OCI-LY3 (cell line): ENCODE data around the gene ARAP1.
"Not testable (repeated sequence)": the region's sequence is repeated elsewhere in the genome, so short reads cannot be mapped to it uniquely, and the experiment has no call there.

Experiments
- H2AFZ ChIP-seq: fragments of 200-600, 300-600 bp; shearing (Covaris generic); 2 replicates; pipeline ENCODE4 v1.6.0; 2014; ENCODE audit warnings: antibody characterized with exemption, low read depth, low read length
- H3K27ac ChIP-seq: fragments of 200-600, 300-600 bp; sonication (generic); 2 replicates; pipeline ENCODE4 v1.5.1; 2014; ENCODE audit warnings: mild to moderate bottlenecking, low read length, moderate library complexity, mixed read lengths
- H3K27me3 ChIP-seq: fragments of 200-600, 300-600 bp; sonication (generic); 2 replicates; pipeline ENCODE4 v1.6.1; 2014; ENCODE audit warnings: low read depth, low read length, mixed read lengths
- H3K36me3 ChIP-seq: fragments of 200-600, 300-600 bp; sonication (generic); replicated peaks from 2 replicates; pipeline ENCODE3; 2014; ENCODE audit warnings: low read depth, low read length, mixed read lengths
- H3K4me1 ChIP-seq: fragments of 300-600, 200-600 bp; sonication (generic); 2 replicates; pipeline ENCODE4 v1.6.1; 2014; ENCODE audit warnings: low read length, mixed read lengths
- H3K4me2 ChIP-seq: fragments of 200-600, 300-600 bp; sonication (generic); 2 replicates; pipeline ENCODE4 v1.6.1; 2014; ENCODE audit warnings: low read length, mixed read lengths
- H3K4me3 ChIP-seq: fragments of 300-600, 200-600 bp; sonication (generic); 2 replicates; pipeline ENCODE4 v1.5.1; 2014; ENCODE audit warnings: antibody characterized with exemption, mild to moderate bottlenecking, low read length, moderate library complexity
- H3K79me2 ChIP-seq: fragments of 300-600, 200-600 bp; shearing (Covaris generic); 2 replicates; pipeline ENCODE4 v1.6.1; 2014; ENCODE audit warnings: mild to moderate bottlenecking, low read length, mixed read lengths
- H3K9ac ChIP-seq: fragments of 300-600, 200-600 bp; shearing (Covaris generic); 2 replicates; pipeline ENCODE4 v1.6.0; 2014; ENCODE audit warnings: mild to moderate bottlenecking, low read length, moderate library complexity
- H3K9me3 ChIP-seq: fragments of 200-600, 300-600 bp; shearing (Covaris generic); 2 replicates; pipeline ENCODE4 v1.6.1; 2014; ENCODE audit warnings: low read length, mixed read lengths; ENCODE audit not compliant: insufficient read depth
- H4K20me1 ChIP-seq: fragments of 200-600, 300-600 bp; sonication (generic); 2 replicates; pipeline ENCODE4 v1.6.1; 2016; ENCODE audit warnings: low read length, mixed read lengths; ENCODE audit not compliant: insufficient read depth
- EZH2phosphoT487 ChIP-seq: fragments of 200-600 bp; shearing (Covaris generic); IDR thresholded peaks from 2 replicates; pipeline ENCODE4 v1.6.1; 2018; ENCODE audit warnings: antibody characterized with exemption, mixed run types, low read depth
- TF ChIP-seq, protein P1 (sequence below): fragments of 200-600, 300-600 bp; sonication (generic); IDR thresholded peaks from 2 replicates; pipeline ENCODE4 v1.5.1; 2014; ENCODE audit warnings: antibody characterized with exemption, low read length, low read depth

ARAP1 gene

DNA sequence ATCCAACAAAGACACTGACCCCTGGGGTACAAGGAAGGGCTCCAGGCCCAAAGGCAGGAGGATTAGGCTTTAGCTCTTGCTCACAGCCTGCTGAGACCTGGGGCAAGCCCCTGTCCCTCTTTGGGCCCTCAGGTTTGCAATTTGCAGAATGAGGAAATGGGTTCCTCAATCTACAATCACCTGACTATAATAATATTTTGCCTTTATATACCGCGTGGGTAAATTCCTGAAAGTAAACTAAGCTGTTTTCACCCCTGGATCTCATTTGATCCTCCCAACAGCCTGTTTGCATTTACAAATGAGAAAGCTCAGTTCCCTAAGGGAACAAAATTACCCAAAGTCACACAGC, 40.8 kb upstream of the ARAP1 start:
- no peaks in the 10 kb centered on the region for H4K20me1 ChIP-seq
- H3K9me3 ChIP-seq, result no peaks in the 10 kb centered on the region
- no peaks in the 10 kb centered on the region for H3K27me3 ChIP-seq
- peaks cover 20% of the 10 kb centered on the region for H3K4me1 ChIP-seq
- peak overlapping the region; percentile 55 for H3K27ac ChIP-seq
- H3K4me3 ChIP-seq, result peak overlapping the region; percentile 85
- H3K36me3 ChIP-seq, result no peaks in the 10 kb centered on the region
- H2AFZ ChIP-seq, result peak overlapping the region; percentile 93
- TF ChIP-seq, protein P1, sequence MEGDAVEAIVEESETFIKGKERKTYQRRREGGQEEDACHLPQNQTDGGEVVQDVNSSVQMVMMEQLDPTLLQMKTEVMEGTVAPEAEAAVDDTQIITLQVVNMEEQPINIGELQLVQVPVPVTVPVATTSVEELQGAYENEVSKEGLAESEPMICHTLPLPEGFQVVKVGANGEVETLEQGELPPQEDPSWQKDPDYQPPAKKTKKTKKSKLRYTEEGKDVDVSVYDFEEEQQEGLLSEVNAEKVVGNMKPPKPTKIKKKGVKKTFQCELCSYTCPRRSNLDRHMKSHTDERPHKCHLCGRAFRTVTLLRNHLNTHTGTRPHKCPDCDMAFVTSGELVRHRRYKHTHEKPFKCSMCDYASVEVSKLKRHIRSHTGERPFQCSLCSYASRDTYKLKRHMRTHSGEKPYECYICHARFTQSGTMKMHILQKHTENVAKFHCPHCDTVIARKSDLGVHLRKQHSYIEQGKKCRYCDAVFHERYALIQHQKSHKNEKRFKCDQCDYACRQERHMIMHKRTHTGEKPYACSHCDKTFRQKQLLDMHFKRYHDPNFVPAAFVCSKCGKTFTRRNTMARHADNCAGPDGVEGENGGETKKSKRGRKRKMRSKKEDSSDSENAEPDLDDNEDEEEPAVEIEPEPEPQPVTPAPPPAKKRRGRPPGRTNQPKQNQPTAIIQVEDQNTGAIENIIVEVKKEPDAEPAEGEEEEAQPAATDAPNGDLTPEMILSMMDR, result no peak
- TF ChIP-seq EZH2phosphoT487, result no peak
- H3K4me2 ChIP-seq, result peak overlapping the region; percentile 94
- H3K79me2 ChIP-seq, result no peaks in the 10 kb centered on the region
- peak overlapping the region; percentile 71 for H3K9ac ChIP-seq

DNA sequence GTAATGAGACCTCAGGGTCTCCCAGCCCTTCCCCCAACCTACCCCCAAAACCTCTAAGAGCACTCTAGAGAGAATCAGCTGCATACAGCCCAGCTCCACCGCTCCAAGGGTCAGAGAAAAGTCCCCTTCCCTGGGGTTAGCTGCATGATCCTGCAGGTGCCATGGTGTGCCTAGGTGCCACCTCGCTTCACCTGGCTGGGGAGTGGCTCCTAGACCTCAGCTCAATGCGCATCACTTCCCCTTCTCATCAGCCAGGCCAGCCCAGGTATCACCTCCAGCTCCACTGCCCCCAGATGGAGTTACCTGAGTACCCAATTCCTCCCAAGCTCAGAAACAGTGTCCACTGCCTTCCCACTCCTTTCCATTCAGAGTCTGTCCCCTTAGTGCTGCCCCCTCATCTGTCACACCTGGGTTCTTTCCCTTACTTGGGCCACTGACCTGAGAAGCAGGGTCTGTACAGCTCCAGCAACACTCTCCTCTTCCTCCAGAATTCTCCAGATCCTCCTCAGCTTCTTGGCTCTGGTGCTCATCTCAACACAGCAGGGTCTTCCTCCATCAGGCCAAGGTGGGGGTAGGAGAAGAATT, 40.3 kb upstream of the ARAP1 start:
- Histone ChIP-seq H3K79me2 (no peaks in the 10 kb centered on the region), H3K4me2 (peak overlapping the region; percentile 94), H3K9me3 (no peaks in the 10 kb centered on the region), H3K9ac (peak overlapping the region; percentile 71; the same call in 1 of the 2 replicates), H3K36me3 (no peaks in the 10 kb centered on the region), H3K4me1 (peaks cover 25% of the 10 kb centered on the region), H2AFZ (no peak overlapping the region), H3K4me3 (peak overlapping the region; percentile 85), H3K27ac (peak overlapping the region; percentile 55; the same call in 1 of the 2 replicates), H4K20me1 (no peaks in the 10 kb centered on the region), H3K27me3 (no peaks in the 10 kb centered on the region)
- TF ChIP-seq EZH2phosphoT487, result no peak
- TF ChIP-seq, protein P1, result no peak

DNA sequence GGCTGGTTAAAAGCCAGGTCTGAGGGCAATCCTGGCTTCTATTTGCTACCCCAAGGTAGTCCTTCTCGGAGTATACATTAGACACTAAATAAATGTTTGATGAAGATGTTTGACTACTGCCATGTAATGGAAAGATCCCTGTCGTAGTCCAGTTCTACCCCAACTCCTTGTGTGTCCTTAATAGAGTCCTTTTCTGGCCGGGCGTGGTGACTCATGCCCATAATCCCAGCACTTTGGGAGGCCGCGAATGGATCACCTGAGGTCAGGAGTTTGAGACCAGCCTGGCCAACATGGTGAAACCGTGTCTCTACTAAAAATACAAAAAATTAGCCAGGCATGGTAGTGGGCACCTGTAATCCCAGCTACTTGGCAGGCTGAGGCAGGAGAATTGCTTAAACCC, 39.0 kb upstream of the ARAP1 start:
- not testable (repeated sequence) for H4K20me1 ChIP-seq, H3K79me2 ChIP-seq, H2AFZ ChIP-seq, H3K4me2 ChIP-seq, H3K9ac ChIP-seq, H3K27ac ChIP-seq, H3K9me3 ChIP-seq, H3K27me3 ChIP-seq, H3K36me3 ChIP-seq, H3K4me3 ChIP-seq
- H3K4me1 ChIP-seq, result peaks cover 30% of the 10 kb centered on the region

DNA sequence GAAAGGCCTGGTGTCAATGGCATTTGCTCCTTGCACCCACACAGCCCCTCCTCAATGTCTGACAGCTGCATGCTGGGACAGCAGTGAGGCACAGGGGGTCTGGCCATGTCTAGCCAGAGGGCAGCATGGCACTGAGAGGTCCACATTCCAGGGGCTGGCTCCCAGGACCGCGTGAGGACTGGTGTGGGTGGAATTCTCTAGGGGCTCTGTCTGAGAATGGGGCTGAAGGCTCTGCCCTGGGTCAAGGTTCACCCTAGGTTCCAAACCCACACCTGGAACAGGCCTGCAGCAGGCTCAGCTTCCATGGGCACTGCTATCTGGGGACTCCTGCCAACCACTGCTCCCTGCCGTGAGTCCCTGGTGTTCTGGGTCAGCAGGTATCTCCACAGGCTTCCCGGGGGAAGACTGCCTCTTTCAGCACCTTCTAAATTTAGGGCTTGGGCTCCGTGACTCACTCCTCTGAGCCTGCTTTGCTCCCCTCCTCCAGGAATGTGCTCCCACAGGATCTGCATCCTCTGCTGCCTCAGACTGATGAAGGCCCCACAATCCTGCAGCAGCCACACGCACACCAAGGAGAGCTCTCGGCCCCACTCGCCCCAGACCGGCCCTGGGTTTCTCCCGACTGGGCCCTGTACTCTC, 37.4 kb upstream of the ARAP1 start:
- H3K9me3 ChIP-seq, result no peaks in the 10 kb centered on the region
- TF ChIP-seq EZH2phosphoT487, result no peak
- TF ChIP-seq, protein P1, result no peak
- H3K4me2 ChIP-seq, result no peak overlapping the region
- H3K27me3 ChIP-seq, result no peaks in the 10 kb centered on the region
- H3K9ac ChIP-seq, result no peak overlapping the region
- no peak overlapping the region for H3K27ac ChIP-seq
- no peaks in the 10 kb centered on the region for H3K36me3 ChIP-seq
- no peak overlapping the region for H3K4me3 ChIP-seq
- no peaks in the 10 kb centered on the region for H4K20me1 ChIP-seq
- H2AFZ ChIP-seq, result no peak overlapping the region
- peaks cover 28% of the 10 kb centered on the region for H3K4me1 ChIP-seq
- H3K79me2 ChIP-seq, result no peaks in the 10 kb centered on the region
